Measurements from ENCODE around the gene PHLDB1. TPM values are rescaled to one million over a fixed set of nuclear protein-coding genes. Genes with fewer than 3 reads are reported as not detected.
A peak's percentile ranks its signal among the peaks of the same experiment; 100 is the strongest.

The PHLDB1 gene
- total RNA-seq, 4 donors from 2014 or later: 6.7 to 29.8 (median 21.2) TPM

- H3K27ac ChIP-seq: peak overlapping the region in 3 of 4 donors; percentile 46 to 64 (median 58)
- no peak overlapping the region for H3K4me3 ChIP-seq
- no peaks in the 10 kb centered on the region for H3K27me3 ChIP-seq
- DNase-seq: no peak
- no peaks in the 10 kb centered on the region for H3K9me3 ChIP-seq
- WGBS, 2 donors: 32 to 38% methylated on average over 3 to 5 of the region's 16 CpGs
- peaks cover 13 to 43% (median 17%) of the 10 kb centered on the region in 3 donors for H3K4me1 ChIP-seq
- TF ChIP-seq CTCF (IDR thresholded peaks at IDR 0.05): no peak
- TF ChIP-seq POLR2A (IDR thresholded peaks at IDR 0.05): no peak
- peaks cover 0 to 41% (median 0%) of the 10 kb centered on the region in 3 donors for H3K36me3 ChIP-seq
- intact Hi-C loops (cut with DNase I): loop anchor here (10.0 kb wide), 1 partner anchor 64 kb away; no protein-coding TSS in a partner anchor
Observed at GRCh38 chr11:118658429-118659313, 51.3 kb downstream of the PHLDB1 start.

- peaks cover 13 to 43% (median 17%) of the 10 kb centered on the region in 3 donors for H3K4me1 ChIP-seq
- no peak for DNase-seq
- no peaks in the 10 kb centered on the region for H3K9me3 ChIP-seq
- peak overlapping the region in 2 of 4 donors; percentile 2 to 19 for H3K4me3 ChIP-seq
- H3K27ac ChIP-seq: peak overlapping the region in 3 of 4 donors; percentile 46 to 64 (median 58)
- intact Hi-C loops (cut with DNase I): loop anchor here (10.0 kb wide), 1 partner anchor 65 kb away; no protein-coding TSS in a partner anchor
- TF ChIP-seq POLR2A (IDR thresholded peaks at IDR 0.05) (no peak), CTCF (IDR thresholded peaks at IDR 0.05) (peak; percentile 93 to 98 (median 94))
- peaks cover 0 to 34% (median 0%) of the 10 kb centered on the region in 3 donors for H3K36me3 ChIP-seq
- WGBS, 2 donors: 2 to 49% methylated on average over 11 to 24 of the region's 26 CpGs
- H3K27me3 ChIP-seq: no peaks in the 10 kb centered on the region
Observed at GRCh38 chr11:118659314-118659952, 52.0 kb downstream of the PHLDB1 start.

GRCh38 chr11:118659953-118660680 is 52.7 kb downstream of the PHLDB1 start:
- Histone ChIP-seq H3K9me3 (no peaks in the 10 kb centered on the region), H3K36me3 (peaks cover 0 to 29% (median 0%) of the 10 kb centered on the region in 3 donors), H3K4me3 (peak overlapping the region in 2 of 4 donors; percentile 2 to 19), H3K27ac (peak overlapping the region in 1 of 4 donors; percentile 46), H3K4me1 (peaks cover 13 to 43% (median 17%) of the 10 kb centered on the region in 3 donors), H3K27me3 (no peaks in the 10 kb centered on the region)
- intact Hi-C loops (cut with DNase I): loop anchor here (10.0 kb wide), 1 partner anchor 65 kb away; no protein-coding TSS in a partner anchor
- TF ChIP-seq CTCF (IDR thresholded peaks at IDR 0.05) (no peak), POLR2A (IDR thresholded peaks at IDR 0.05) (no peak)
- WGBS, 2 donors: 43 to 53% methylated on average over 3 to 7 of the region's 14 CpGs
- DNase-seq: no peak

- H3K4me1 ChIP-seq: peaks cover 13 to 43% (median 17%) of the 10 kb centered on the region in 3 donors
- no peak overlapping the region for H3K4me3 ChIP-seq
- WGBS, 2 donors: 80% methylated on average over 3 of the region's 7 CpGs; no CpG with 5 or more reads in 1 of the 2 donors
- H3K27me3 ChIP-seq: no peaks in the 10 kb centered on the region
- TF ChIP-seq POLR2A (IDR thresholded peaks at IDR 0.05): no peak
- TF ChIP-seq CTCF (IDR thresholded peaks at IDR 0.05): no peak
- H3K9me3 ChIP-seq: no peaks in the 10 kb centered on the region
- no peak for DNase-seq
- intact Hi-C loops (cut with DNase I): no loop called here
- no peak overlapping the region for H3K27ac ChIP-seq
- H3K36me3 ChIP-seq: peaks cover 0 to 21% (median 0%) of the 10 kb centered on the region in 3 donors
Observed at GRCh38 chr11:118660681-118661424, 53.4 kb downstream of the PHLDB1 start.

Data from esophagus squamous epithelium (tissue), 5 donors.